ENCODE measurements around the gene TUFT1.
"Not testable (repeated sequence)": the region's sequence is repeated elsewhere in the genome, so short reads cannot be mapped to it uniquely, and the experiment has no call there.

The TUFT1 gene

DNA sequence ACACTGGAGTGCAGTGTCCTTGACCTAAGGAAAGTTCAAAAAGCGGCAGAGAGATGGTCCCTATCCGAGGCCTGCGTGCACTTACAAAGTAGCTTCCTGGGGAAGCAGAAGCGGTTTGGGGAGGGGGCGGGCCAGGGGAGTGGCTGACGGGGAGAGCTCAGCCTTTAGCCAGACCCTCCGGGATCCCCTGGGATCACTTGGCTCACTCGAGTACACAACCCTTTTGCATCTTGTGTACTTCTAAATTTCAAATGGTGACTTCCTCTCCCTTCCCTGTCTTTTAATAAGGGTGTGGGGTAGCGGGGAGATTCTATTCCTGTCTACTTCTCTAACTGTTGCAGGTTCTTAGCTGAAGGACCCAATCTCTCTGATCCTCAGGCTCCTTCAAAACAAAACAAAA is 53.6 kb downstream of the TUFT1 start:
- Histone ChIP-seq H3K23ac (ENCODE audit: low read length in 2 of 2) (no peak overlapping the region), H3K79me1 (replicated peaks; ENCODE audit: low read length, poor library complexity, severe bottlenecking) (no peaks in the 10 kb centered on the region), H3K9ac (ENCODE audit: low read length) (no peak overlapping the region), H3K14ac (ENCODE audit: low read length in 2 of 2) (no peak overlapping the region), H2BK5ac (ENCODE audit: low read depth, low read length, poor library complexity, severe bottlenecking) (no peak overlapping the region), H4K91ac (ENCODE audit: low read length) (no peak overlapping the region), H3K27ac (ENCODE audit: low read length, poor library complexity, severe bottlenecking) (no peak overlapping the region), H2BK15ac (ENCODE audit: low read depth, poor library complexity, severe bottlenecking) (peak overlapping the region; percentile 30), H4K8ac (ENCODE audit: low read length) (peak overlapping the region; percentile 60), H3K4me2 (ENCODE audit: low read length, poor library complexity, severe bottlenecking) (peak overlapping the region; percentile 5), H2AFZ (ENCODE audit: low read depth, low read length) (no peak overlapping the region), H2BK12ac (ENCODE audit: low read length in 2 of 2) (no peak overlapping the region), H3K4me3 (ENCODE audit: insufficient read depth in 1 of 2, low read depth in 1 of 2, low read length in 2 of 2) (peak overlapping the region in 1 of 2 experiments; percentile 11), H2BK120ac (ENCODE audit: low read depth, low read length) (no peak overlapping the region), H2AK5ac (ENCODE audit: low read length, severe bottlenecking) (no peak overlapping the region), H3K4ac (ENCODE audit: low read depth in 1 of 2, low read length in 2 of 2) (no peak overlapping the region), H3K9me3 (ENCODE audit: control insufficient read depth, low read length) (peaks cover 8% of the 10 kb centered on the region), H3K4me1 (ENCODE audit: control insufficient read depth, insufficient read depth, low read depth, low read length) (peaks cover 8% of the 10 kb centered on the region), H3K27me3 (ENCODE audit: control insufficient read depth in 1 of 2, insufficient read depth in 1 of 2, low read length in 2 of 2) (no peaks in the 10 kb centered on the region), H3K36me3 (ENCODE audit: control insufficient read depth in 1 of 2, insufficient read depth in 2 of 2, low read depth in 1 of 2, low read length in 2 of 2) (no peaks in the 10 kb centered on the region), H3K18ac (ENCODE audit: low read depth in 1 of 2, low read length in 2 of 2) (no peak overlapping the region)
- 19% methylated on average over 5 of the region's 9 CpGs for WGBS
- no peak for DNase-seq

GRCh38 chr1:151594143-151594625 is 54.1 kb downstream of the TUFT1 start:
- Histone ChIP-seq H3K4ac (ENCODE audit: low read depth in 1 of 2, low read length in 2 of 2) (no peak overlapping the region), H3K9ac (ENCODE audit: low read length) (no peak overlapping the region), H2AK5ac (ENCODE audit: low read length, severe bottlenecking) (no peak overlapping the region), H3K36me3 (ENCODE audit: control insufficient read depth in 1 of 2, insufficient read depth in 2 of 2, low read depth in 1 of 2, low read length in 2 of 2) (no peaks in the 10 kb centered on the region), H3K4me1 (ENCODE audit: control insufficient read depth, insufficient read depth, low read depth, low read length) (peaks cover 8% of the 10 kb centered on the region), H3K18ac (ENCODE audit: low read depth in 1 of 2, low read length in 2 of 2) (no peak overlapping the region), H3K14ac (ENCODE audit: low read length in 2 of 2) (no peak overlapping the region), H4K91ac (ENCODE audit: low read length) (no peak overlapping the region), H3K9me3 (ENCODE audit: control insufficient read depth, low read length) (peaks cover 8% of the 10 kb centered on the region), H2BK120ac (ENCODE audit: low read depth, low read length) (no peak overlapping the region), H3K27me3 (ENCODE audit: control insufficient read depth in 1 of 2, insufficient read depth in 1 of 2, low read length in 2 of 2) (no peaks in the 10 kb centered on the region), H3K4me3 (ENCODE audit: insufficient read depth in 1 of 2, low read depth in 1 of 2, low read length in 2 of 2) (peak overlapping the region in 1 of 2 experiments; percentile 11), H2BK15ac (ENCODE audit: low read depth, poor library complexity, severe bottlenecking) (no peak overlapping the region), H3K4me2 (ENCODE audit: low read length, poor library complexity, severe bottlenecking) (no peak overlapping the region), H2BK5ac (ENCODE audit: low read depth, low read length, poor library complexity, severe bottlenecking) (no peak overlapping the region), H3K23ac (ENCODE audit: low read length in 2 of 2) (no peak overlapping the region), H3K79me1 (replicated peaks; ENCODE audit: low read length, poor library complexity, severe bottlenecking) (no peaks in the 10 kb centered on the region), H2AFZ (ENCODE audit: low read depth, low read length) (no peak overlapping the region), H3K27ac (ENCODE audit: low read length, poor library complexity, severe bottlenecking) (no peak overlapping the region), H2BK12ac (ENCODE audit: low read length in 2 of 2) (no peak overlapping the region), H4K8ac (ENCODE audit: low read length) (no peak overlapping the region)
- WGBS, result 6% methylated on average over 12 of the region's 12 CpGs
- DNase-seq, result peak; percentile 47

DNA sequence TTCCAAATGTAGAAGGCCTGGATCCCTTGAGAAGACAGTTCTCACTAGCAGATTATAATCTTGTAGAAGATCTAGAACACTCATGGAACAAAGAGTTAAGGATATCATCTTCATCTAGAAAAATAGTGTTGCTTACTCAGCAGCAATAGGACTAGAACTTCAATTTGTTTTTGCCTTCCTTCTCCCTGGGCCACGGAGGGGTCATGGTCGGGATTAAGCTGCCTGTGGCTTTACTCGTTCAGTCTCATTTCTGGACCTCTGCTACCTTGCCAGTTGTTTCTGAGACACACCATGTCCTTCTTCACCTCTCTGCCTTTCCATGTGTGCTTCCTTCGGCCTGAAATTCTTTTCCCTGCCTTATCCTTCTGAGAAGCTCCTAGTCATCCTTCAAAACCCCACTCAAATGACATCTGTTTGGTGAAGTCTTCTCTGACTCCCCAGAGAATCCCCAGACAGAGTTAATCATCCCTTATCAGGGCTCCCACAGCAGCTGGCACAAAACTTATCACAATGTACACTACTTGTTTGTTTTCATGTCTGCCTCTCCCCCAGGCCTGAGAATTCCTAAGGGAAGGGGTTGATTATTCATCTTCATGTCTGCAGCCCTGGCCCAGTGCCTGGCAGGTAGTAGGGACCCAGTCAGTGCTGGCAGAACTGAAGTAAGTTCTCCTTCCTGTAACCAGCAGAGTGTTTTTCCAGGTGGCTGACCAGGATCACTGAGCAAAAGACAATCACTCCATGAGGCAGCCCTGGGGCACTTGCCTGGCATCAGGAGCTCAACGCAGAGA is 56.3 kb downstream of the TUFT1 start:
- Histone ChIP-seq H3K23ac (ENCODE audit: low read length in 2 of 2) (no peak overlapping the region), H3K9ac (ENCODE audit: low read length) (no peak overlapping the region), H3K79me1 (replicated peaks; ENCODE audit: low read length, poor library complexity, severe bottlenecking) (no peaks in the 10 kb centered on the region), H4K91ac (ENCODE audit: low read length) (no peak overlapping the region), H3K4me1 (ENCODE audit: control insufficient read depth, insufficient read depth, low read depth, low read length) (peaks cover 8% of the 10 kb centered on the region), H3K36me3 (ENCODE audit: control insufficient read depth in 1 of 2, insufficient read depth in 2 of 2, low read depth in 1 of 2, low read length in 2 of 2) (no peaks in the 10 kb centered on the region), H3K27me3 (ENCODE audit: control insufficient read depth in 1 of 2, insufficient read depth in 1 of 2, low read length in 2 of 2) (no peaks in the 10 kb centered on the region), H3K4me3 (ENCODE audit: insufficient read depth in 1 of 2, low read depth in 1 of 2, low read length in 2 of 2) (no peak overlapping the region), H3K18ac (ENCODE audit: low read depth in 1 of 2, low read length in 2 of 2) (no peak overlapping the region), H4K8ac (ENCODE audit: low read length) (no peak overlapping the region), H2BK15ac (ENCODE audit: low read depth, poor library complexity, severe bottlenecking) (no peak overlapping the region), H2AK5ac (ENCODE audit: low read length, severe bottlenecking) (peak overlapping the region; percentile 4), H2BK5ac (ENCODE audit: low read depth, low read length, poor library complexity, severe bottlenecking) (no peak overlapping the region), H3K9me3 (ENCODE audit: control insufficient read depth, low read length) (peaks cover under 1% of the 10 kb centered on the region), H2BK12ac (ENCODE audit: low read length in 2 of 2) (peak overlapping the region in 1 of 2 experiments; percentile 11), H3K14ac (ENCODE audit: low read length in 2 of 2) (no peak overlapping the region), H2BK120ac (ENCODE audit: low read depth, low read length) (no peak overlapping the region), H2AFZ (ENCODE audit: low read depth, low read length) (no peak overlapping the region), H3K27ac (ENCODE audit: low read length, poor library complexity, severe bottlenecking) (peak overlapping the region; percentile 9), H3K4ac (ENCODE audit: low read depth in 1 of 2, low read length in 2 of 2) (no peak overlapping the region), H3K4me2 (ENCODE audit: low read length, poor library complexity, severe bottlenecking) (no peak overlapping the region)
- 85% methylated on average over 5 of the region's 5 CpGs for WGBS
- peak; percentile 35 for DNase-seq

DNA sequence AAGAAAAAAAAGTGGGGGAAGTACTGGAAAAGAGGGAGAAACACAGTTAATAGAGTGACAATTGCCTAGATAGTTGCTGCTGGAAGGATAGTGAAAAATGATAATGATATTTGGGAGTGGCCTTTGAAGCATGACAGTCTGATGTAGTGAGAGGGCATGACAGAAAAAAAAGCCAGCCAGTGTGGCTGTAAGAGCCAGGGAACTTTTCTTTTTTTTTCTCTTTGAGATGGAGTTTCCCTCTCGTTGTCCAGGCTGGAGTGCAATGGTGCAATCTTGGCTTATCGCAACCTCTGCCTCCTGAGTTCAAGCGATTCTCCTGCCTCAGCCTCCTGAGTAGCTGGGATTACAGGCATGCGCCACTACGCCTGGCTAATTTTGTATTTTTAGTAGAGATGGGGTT is 62.4 kb downstream of the TUFT1 start:
- WGBS, result 95% methylated on average over 5 of the region's 5 CpGs

More for the DNA sequence above, 62.4 kb downstream of the TUFT1 start:
- H3K9ac ChIP-seq (ENCODE audit: low read length); H4K91ac ChIP-seq (ENCODE audit: low read length); H3K79me1 ChIP-seq (replicated peaks; ENCODE audit: low read length, poor library complexity, severe bottlenecking); H3K4ac ChIP-seq (ENCODE audit: low read depth in 1 of 2, low read length in 2 of 2); H3K4me3 ChIP-seq (ENCODE audit: insufficient read depth in 1 of 2, low read depth in 1 of 2, low read length in 2 of 2); H3K23ac ChIP-seq (ENCODE audit: low read length in 2 of 2); H3K18ac ChIP-seq (ENCODE audit: low read depth in 1 of 2, low read length in 2 of 2); H2BK15ac ChIP-seq (ENCODE audit: low read depth, poor library complexity, severe bottlenecking); DNase-seq; H3K27ac ChIP-seq (ENCODE audit: low read length, poor library complexity, severe bottlenecking); H3K36me3 ChIP-seq (ENCODE audit: control insufficient read depth in 1 of 2, insufficient read depth in 2 of 2, low read depth in 1 of 2, low read length in 2 of 2); H3K9me3 ChIP-seq (ENCODE audit: control insufficient read depth, low read length); H4K8ac ChIP-seq (ENCODE audit: low read length); H3K4me1 ChIP-seq (ENCODE audit: control insufficient read depth, insufficient read depth, low read depth, low read length); H2BK120ac ChIP-seq (ENCODE audit: low read depth, low read length); H3K27me3 ChIP-seq (ENCODE audit: control insufficient read depth in 1 of 2, insufficient read depth in 1 of 2, low read length in 2 of 2); H2AFZ ChIP-seq (ENCODE audit: low read depth, low read length); H3K14ac ChIP-seq (ENCODE audit: low read length in 2 of 2); H2AK5ac ChIP-seq (ENCODE audit: low read length, severe bottlenecking); H3K4me2 ChIP-seq (ENCODE audit: low read length, poor library complexity, severe bottlenecking); H2BK12ac ChIP-seq (ENCODE audit: low read length in 2 of 2); H2BK5ac ChIP-seq (ENCODE audit: low read depth, low read length, poor library complexity, severe bottlenecking): not testable (repeated sequence)

All from mesenchymal stem cell (in vitro differentiated cells and primary cell).